Cerebellar cortex (tissue), 1 donor: ENCODE results near the gene WFIKKN1.

ENCODE experiments used
- DNase-seq: peaks from one replicate; pipeline ENCODE4 v3.0.0-alpha.2; 2015; ENCODE audit warnings: low spot score

WFIKKN1 gene

GRCh38 chr16:625117-625976 lies 5.4 kb upstream of the WFIKKN1 start:
- no peak for DNase-seq

- no peak for DNase-seq
These were observed 4.6 kb upstream of the WFIKKN1 start for GRCh38 chr16:625977-626765.

DNA sequence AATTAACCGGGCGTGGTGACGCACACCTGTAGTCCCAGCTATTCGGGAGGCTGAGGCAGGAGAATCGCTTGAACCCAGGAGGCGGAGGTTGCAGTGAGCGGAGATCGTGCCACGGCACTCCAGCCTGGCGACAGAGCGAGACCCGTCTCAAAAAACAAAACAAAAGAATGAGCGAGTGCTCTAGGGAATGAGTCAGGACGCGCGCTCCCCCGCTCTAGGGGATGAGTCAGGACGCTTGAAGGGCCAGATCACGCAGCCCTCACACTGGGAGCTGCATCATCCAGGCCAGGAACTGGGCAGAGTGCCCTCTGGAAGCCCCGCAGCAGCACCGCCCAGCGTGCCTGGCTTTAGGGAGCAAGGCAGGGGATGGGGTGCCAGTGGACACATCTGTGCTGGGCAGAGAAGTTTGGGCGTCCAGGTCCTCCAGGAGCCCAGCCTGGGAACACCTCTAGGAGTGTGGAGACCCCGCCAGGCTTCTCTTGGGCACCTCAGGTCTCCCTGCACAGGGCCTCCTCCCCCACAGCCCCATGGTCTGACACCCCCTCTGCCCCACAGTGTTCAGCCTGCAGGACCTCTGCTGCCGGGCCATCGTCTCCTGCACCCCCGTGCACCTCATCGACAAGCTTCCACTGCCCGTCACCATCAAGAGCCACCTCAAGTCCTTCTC lies 3.9 kb upstream of the WFIKKN1 start:
- no peak for DNase-seq

DNA sequence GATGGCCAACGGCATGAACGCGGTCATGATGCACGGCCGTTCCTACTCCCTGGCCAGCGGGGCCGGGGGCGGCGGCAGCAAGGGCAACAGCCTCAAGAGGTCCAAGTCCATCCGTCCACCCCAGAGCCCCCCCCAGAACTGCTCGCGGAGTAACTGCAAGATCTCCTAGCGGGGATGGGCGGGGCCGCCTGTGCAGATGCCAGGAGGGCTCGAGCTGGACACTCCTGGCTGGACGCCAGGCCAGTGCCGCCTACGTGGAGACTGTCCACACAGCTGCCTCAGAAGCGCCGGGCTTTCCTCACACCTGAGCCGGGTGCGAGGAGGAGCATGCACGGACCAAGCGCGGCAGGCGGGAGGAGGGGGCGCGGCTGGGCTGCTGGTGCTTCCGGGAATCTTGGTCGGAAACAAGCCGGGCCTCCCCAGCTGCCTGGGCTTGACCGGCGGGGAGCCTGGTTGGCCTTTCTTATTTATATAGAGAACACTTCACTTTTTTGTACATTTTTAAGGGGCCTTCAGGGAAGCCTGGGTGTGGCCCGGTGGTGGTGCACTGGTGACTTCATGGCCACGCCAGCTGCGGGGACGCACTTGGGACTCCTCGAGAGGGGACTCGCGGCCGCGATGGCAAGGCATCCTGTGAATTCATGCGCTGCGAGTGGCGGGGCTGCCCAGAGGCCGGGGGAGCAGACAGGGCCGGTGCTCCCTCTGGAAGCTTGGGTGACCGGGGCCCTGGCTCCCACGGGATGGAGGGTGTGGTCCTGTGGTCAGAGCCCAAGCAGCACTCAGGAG lies 3.1 kb upstream of the WFIKKN1 start:
- DNase-seq: no peak

- no peak for DNase-seq
These were observed 2.3 kb upstream of the WFIKKN1 start for GRCh38 chr16:628321-629061.

DNA sequence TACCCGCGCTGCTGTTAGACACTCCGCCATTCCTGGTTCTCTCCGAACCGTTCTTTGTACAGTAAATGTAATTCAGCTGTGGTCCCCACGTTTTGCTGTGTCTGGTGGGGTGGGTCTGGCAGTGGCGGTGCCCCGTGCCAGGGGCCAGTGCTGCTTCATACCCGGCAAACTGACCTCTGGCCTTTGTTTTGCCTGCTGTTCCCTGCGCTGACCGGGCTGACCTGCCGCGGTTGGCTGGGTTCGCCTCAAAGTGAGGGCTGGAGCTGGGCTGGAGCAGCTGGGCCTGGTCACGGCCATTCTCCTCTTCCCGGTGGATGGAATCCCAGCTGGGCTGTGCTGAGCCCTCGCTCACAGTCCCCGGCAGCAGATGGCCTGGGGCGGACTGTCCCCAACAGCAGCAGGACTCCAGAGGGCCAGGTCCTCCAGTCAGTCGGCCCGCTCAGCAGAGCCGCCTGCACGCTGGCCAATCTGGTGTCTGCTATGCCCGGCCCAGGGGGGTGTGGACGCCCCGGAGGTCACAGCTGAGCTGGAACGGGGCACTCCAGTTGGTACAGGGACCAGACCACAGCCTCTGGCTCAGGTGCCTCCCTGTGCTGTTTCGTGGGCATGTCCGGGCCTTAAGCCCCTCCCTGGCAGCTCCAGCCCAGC lies 1.5 kb upstream of the WFIKKN1 start:
- peak; percentile 82 for DNase-seq

GRCh38 chr16:629833-630248 lies 944 bp upstream of the WFIKKN1 start:
- DNase-seq: no peak

GRCh38 chr16:630249-630814 lies 453 bp upstream of the WFIKKN1 start:
- no peak for DNase-seq

- no peak for DNase-seq
These were observed 1.1 kb downstream of the WFIKKN1 start for GRCh38 chr16:631808-632358.

- DNase-seq: no peak
These were observed 1.9 kb downstream of the WFIKKN1 start for GRCh38 chr16:632486-633335.

- DNase-seq: no peak
These were observed 2.7 kb downstream of the WFIKKN1 start for GRCh38 chr16:633336-634050.

- DNase-seq: no peak
These were observed 3.4 kb downstream of the WFIKKN1 start for GRCh38 chr16:634051-634670.

DNA sequence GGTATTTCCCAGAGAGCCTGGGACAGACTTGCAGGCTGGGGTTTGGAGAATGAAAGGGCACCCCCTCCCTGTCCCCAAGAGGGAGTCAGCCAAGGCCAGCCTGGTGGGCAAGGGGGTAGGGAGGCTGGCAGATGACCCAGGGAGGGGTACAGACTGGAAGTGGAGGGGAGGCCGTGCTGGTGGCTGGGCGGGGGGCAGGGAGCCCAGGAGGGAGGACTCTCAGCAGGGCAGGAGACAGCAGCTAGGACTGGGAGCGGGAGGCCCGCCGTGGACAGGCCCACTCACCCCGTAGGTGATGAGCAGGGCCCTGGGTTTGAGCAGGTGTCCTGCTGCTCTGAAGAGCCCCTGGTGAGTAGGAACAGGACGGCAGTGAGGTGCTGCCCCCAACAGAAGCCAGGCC lies 4.2 kb downstream of the WFIKKN1 start:
- no peak for DNase-seq

DNA sequence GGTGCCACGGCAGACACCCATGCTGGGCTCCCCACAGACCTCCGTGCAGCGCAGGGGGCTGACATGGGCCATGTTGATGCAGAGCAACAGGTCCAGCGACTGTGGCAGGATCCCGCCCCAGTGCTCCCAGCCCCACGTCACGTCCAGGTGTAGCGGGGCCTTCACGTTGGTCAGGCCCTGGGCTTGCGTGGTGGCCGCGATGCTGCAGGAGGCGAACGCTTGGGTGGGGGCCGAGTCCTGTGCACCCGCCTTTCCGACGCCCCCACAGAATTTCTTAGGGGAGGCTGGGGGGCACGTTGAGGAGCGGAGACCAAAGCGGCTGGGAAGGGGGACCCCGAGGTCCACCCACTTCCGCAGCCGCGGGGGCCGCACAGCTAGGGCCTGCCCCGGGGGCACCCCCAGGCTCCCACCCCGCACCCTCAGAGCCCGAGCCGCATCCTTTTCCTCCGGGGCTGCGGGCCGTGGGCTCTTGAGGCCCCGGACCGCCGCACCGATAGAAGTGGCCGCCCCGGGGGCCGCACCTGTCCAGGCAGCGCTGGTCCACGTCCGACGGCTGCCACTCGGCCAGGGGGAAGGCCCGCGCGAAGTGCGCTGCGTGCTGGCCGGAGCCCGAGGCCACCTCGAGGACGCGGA lies 4.9 kb downstream of the WFIKKN1 start:
- DNase-seq: no peak

DNA sequence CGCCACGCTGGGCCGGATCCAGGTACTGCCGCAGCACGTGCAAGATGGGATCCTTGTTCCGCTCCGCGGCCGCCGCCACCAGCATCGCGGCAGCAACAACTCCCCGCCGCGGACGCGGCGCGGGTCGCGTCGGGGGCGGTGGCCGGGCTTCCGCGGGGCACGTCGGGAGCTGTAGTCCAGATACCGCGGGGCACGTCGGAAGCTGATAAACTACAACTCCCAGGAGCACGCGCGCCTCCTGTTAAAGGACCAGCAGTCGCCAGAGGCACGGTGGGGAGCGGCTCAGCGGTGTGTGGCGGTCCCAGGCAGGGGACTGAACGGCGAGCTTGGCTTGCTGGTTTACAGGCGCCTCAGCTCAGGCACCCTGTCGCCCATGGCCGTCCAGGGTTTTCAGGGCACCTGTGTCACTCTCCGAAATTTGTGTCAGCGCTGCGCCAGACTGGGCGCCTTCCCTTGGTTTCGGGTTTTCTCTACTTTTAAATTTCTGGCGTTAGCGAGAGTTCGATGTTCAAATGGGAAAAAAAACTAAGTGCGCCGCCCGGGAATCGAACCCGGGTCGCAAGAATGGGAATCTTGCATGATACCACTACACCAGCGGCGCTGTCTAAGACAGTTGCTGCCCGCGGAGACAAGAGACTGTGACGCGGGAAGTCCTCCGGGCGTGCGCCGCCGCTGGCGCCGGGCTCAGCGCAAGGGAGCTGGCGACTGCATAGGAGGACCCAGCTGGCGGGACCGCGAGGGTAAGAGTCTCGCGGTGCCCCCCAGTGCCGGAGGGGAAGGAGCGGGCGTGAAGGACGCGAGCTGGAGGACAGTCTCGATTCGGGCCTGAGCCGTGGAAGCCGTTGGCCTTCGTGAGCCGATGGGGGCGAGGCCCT lies 5.7 kb downstream of the WFIKKN1 start, which contains the start of gene METTL26:
Gene METTL26, minus strand, starts transcription at position 100 of the 875 bp plus-strand sequence. Its CDS starts 15 bp downstream, at position 85.
- DNase-seq: peak; percentile 96
